Heart left ventricle (tissue), 16 donors: ENCODE measurements around the gene GREM2. TPM values are rescaled to one million over a fixed set of nuclear protein-coding genes. Genes with fewer than 3 reads are reported as not detected.

Experiments
- ATAC-seq, 4 donors: fragments of 200-7000 bp; cut with Tn5 transposase; one replicate each; pipeline ENCODE4 v1.9.1; 2020 to 2022; ENCODE audit warnings: moderate library complexity in 4 of 4, mild to moderate bottlenecking in 3 of 4, moderate number of reproducible peaks in 1 of 4
- DNase-seq, 5 donors: peaks; one replicate each; pipeline ENCODE4 v3.0.0-alpha.2; 2020
- H3K27ac ChIP-seq, 12 donors: fragments of 200-600 bp; sonication (generic) in 4 of 12; one replicate each; pipeline versions ENCODE4 v1.5.0 to v1.8.0; 2016 to 2022; ENCODE audit warnings: mild to moderate bottlenecking in 2 of 12
- H3K27me3 ChIP-seq, 9 donors: fragments of 200-600 bp; sonication (generic) in 2 of 9; one replicate each; pipeline versions ENCODE4 v1.5.1 to v1.8.0; 2016 to 2022; ENCODE audit warnings: mild to moderate bottlenecking in 3 of 9
- H3K36me3 ChIP-seq, 9 donors: fragments of 200-600 bp; sonication (generic) in 2 of 9; one replicate each; pipeline versions ENCODE4 v1.5.0 to v1.8.0; 2018 to 2022; ENCODE audit warnings: mild to moderate bottlenecking in 2 of 9
- H3K4me1 ChIP-seq, 12 donors: fragments of 200-600 bp; sonication (generic) in 4 of 12; one replicate each; pipeline versions ENCODE4 v1.5.0 to v1.8.0; 2016 to 2022; ENCODE audit warnings: mild to moderate bottlenecking in 3 of 12
- H3K4me3 ChIP-seq, 12 donors: fragments of 200-600 bp; sonication (generic) in 4 of 12; one replicate each; pipeline versions ENCODE4 v1.5.0 to v1.8.0; 2017 to 2022; ENCODE audit warnings: mild to moderate bottlenecking in 9 of 12, moderate library complexity in 4 of 12
- H3K9me3 ChIP-seq, 12 donors: fragments of 200-600 bp; sonication (generic) in 4 of 12; one replicate each; pipeline versions ENCODE4 v1.5.0 to v1.8.0; 2016 to 2022; ENCODE audit warnings: mild to moderate bottlenecking in 1 of 12
- POLR2A ChIP-seq, 2 donors: fragments of 450-650 bp; IDR thresholded peaks; one replicate each; pipeline ENCODE4 v1.6.1; 2017; ENCODE audit warnings: antibody characterized with exemption in 2 of 2, mild to moderate bottlenecking in 2 of 2, moderate library complexity in 2 of 2
- WGBS, 4 donors: extraction: QIAGEN DNeasy Blood & Tissue Kit in 2 of 4; methylation state at CpG; one replicate each; pipeline versions ENCODE4 v1.1.5 to v1.1.7; 2013 to 2018; 5-methylcytosine and 5-hydroxymethylcytosine counted together
- intact Hi-C, 10 donors: fragments of 100-400 bp; cut with DNase I; formaldehyde crosslinking; loops; one replicate each; pipeline versions ENCODE4 v1.11.1 to v1.14.2; 2022
- polyA plus RNA-seq, 2 donors: library from polyadenylated mRNA; stranded (reverse); fragments of 200-250 nt; gene quantifications; one replicate each; pipeline ENCODE4 v1.2.3, GENCODE V29; 2013
- total RNA-seq, 9 donors: library from RNA; depleted of rRNA in 2 of 9; stranded (reverse); fragments of >200 nt in 2 of 9; fragmentation: NEBNext Ultra II Directional in 3 of 9; extraction: Animal tissue kit (Norgen Biotek cat#: 25700) in 3 of 9; gene quantifications; one replicate each; pipeline versions ENCODE4 v1.1.0 to v1.2.4, GENCODE V29; 2016 to 2023
- TF ChIP-seq, protein P1 (sequence below), 12 donors: fragments of 200-600 bp; sonication (generic) in 4 of 12; IDR thresholded peaks; one replicate each; pipeline versions ENCODE4 v1.5.0 to v1.8.0; 2018 to 2022; ENCODE audit warnings: antibody characterized with exemption in 12 of 12, mild to moderate bottlenecking in 5 of 12
- donor health status: ischemic (EF 13 %, LVEDD 7.1; RV severe dilation, severe dysfunction).
- donor health status: healthy with polysubstance abuse.
- donor health status: DM: no; HTN: yes; CAD: no.
- donor health status: DM: no; HTN: no; CAD: no.
- donor health status: ischemic (EF 25% LVEDD 6.9; RV normal size, moderate dysfunction).
- donor health status: ischemic (EF 25% LVEDD 5.7; RV mildly dilated, moderate dysfunction).
- donor health status: healthy.
- donor health status: DM: yes; HTN: yes; CAD: no.
- donor health status: ischemic (EF 35%, LVEDD 5.7; RV mildly dilated, moderate dysfunction).
- donor health status: nonischemic (EF 11% LVEDD 7.7; RV severe dilation, severe dysfunction).
- donor health status: DM: yes; HTN: yes; CAD: no.
- donor health status: PGD.
- donor health status: ischemic (EF 29% LVEDD 5.4; RV normal size, mild dysfunction).
- donor health status: nonischemic (EF 23%, LVEDD 6.1; RV moderate dilation, normal function).

Gene GREM2
- total and polyA plus RNA-seq, 11 donors = 0.66 TPM; not detected in 10

DNA sequence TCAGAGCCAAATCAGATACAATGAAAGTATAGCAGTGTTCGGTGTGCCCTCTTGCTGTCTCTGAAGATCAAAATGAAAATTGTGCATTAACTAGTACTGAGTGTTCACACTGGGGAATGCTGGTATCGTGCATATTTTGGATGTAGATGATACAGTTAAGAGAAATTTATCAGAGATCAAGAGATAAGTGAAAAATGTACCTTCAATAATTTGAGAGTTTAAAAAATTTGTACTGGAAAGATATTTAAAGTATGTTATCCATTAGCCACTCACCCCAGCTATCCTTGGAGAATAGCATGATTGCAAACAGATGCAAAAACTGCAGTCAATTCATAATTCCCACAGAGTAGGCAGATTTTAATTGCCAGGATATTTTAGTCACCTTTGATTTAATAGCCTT is 56.4 kb downstream of the GREM2 start:
- H3K4me1 ChIP-seq = no peaks in the 10 kb centered on the region
- TF ChIP-seq, protein P1, sequence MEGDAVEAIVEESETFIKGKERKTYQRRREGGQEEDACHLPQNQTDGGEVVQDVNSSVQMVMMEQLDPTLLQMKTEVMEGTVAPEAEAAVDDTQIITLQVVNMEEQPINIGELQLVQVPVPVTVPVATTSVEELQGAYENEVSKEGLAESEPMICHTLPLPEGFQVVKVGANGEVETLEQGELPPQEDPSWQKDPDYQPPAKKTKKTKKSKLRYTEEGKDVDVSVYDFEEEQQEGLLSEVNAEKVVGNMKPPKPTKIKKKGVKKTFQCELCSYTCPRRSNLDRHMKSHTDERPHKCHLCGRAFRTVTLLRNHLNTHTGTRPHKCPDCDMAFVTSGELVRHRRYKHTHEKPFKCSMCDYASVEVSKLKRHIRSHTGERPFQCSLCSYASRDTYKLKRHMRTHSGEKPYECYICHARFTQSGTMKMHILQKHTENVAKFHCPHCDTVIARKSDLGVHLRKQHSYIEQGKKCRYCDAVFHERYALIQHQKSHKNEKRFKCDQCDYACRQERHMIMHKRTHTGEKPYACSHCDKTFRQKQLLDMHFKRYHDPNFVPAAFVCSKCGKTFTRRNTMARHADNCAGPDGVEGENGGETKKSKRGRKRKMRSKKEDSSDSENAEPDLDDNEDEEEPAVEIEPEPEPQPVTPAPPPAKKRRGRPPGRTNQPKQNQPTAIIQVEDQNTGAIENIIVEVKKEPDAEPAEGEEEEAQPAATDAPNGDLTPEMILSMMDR (IDR thresholded peaks at IDR 0.05) = no peak
- no peak for TF ChIP-seq POLR2A (IDR thresholded peaks at IDR 0.05)
- no peak for DNase-seq
- no peak overlapping the region for H3K4me3 ChIP-seq
- 81 to 90% (median 86%) methylated on average over 2 of the region's 2 CpGs for WGBS, 4 donors
- H3K9me3 ChIP-seq = no peaks in the 10 kb centered on the region
- no peak for ATAC-seq
- H3K27me3 ChIP-seq = no peaks in the 10 kb centered on the region
- no peak overlapping the region for H3K27ac ChIP-seq
- intact Hi-C loops = no loop called here
- H3K36me3 ChIP-seq = no peaks in the 10 kb centered on the region

DNA sequence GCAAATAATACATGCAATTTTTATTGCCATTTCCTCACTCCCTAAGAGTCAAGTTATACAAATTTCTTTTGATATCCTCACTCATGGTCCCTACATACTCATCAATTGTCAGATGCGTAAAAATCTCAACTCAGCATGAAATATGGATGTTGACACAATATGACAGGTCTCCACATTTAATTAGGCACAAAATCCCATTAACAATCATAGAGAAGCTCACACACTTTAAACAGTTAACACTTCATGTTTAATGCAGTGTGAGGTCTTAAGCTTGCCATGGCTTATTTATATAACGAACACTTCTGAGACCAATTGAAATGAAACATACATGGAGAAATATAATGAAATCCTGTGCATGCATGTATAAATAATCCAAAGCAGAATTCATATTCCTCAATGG is 58.6 kb downstream of the GREM2 start:
- H3K4me1 ChIP-seq = no peaks in the 10 kb centered on the region
- H3K4me3 ChIP-seq = no peak overlapping the region
- no peak overlapping the region for H3K27ac ChIP-seq
- H3K9me3 ChIP-seq = no peaks in the 10 kb centered on the region
- ATAC-seq (no peak), DNase-seq (no peak)
- 81 to 92% (median 86%) methylated on average over 2 of the region's 2 CpGs for WGBS, 4 donors
- H3K36me3 ChIP-seq = no peaks in the 10 kb centered on the region
- H3K27me3 ChIP-seq = no peaks in the 10 kb centered on the region
- TF ChIP-seq, protein P1 (IDR thresholded peaks at IDR 0.05) = no peak
- no peak for TF ChIP-seq POLR2A (IDR thresholded peaks at IDR 0.05)
- intact Hi-C loops = no loop called here

DNA sequence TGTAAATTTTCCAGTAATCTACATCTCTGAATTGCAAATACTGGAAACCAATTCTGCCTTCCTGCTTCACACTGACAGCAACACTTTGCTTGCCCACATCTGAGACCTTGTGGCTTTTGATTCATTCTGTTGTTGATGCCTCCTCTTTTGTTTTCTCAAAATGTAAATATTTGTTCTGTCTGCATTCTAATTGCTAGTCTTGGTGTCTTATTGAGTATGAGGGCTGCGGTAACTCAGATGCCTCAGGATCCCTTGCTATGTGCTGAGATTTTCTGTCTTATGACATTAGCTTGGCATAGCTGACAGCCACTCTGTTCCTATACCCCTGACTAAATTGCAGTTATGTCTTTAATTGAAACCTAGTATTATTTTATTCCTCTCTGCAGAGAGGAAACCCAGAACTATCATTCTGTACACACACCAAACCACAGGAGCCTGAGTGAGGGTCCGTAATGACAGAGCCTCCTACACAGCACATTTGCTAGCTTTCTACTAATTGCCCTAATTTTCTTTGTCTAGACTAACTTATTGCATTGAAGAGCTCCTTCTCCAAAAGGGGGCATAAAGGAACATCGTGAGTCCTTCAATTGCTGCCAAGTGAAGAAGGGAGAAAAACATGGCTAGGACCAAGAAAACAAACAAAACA is 72.1 kb downstream of the GREM2 start:
- no peak overlapping the region for H3K27ac ChIP-seq
- no peaks in the 10 kb centered on the region for H3K4me1 ChIP-seq
- intact Hi-C loops = no loop called here
- TF ChIP-seq POLR2A (IDR thresholded peaks at IDR 0.05) = no peak
- TF ChIP-seq, protein P1 (IDR thresholded peaks at IDR 0.05) = no peak
- WGBS, 4 donors = 43 to 47% (median 45%) methylated on average over 3 of the region's 3 CpGs
- no peaks in the 10 kb centered on the region for H3K36me3 ChIP-seq
- DNase-seq (no peak), ATAC-seq (no peak)
- no peak overlapping the region for H3K4me3 ChIP-seq
- H3K27me3 ChIP-seq = no peaks in the 10 kb centered on the region
- H3K9me3 ChIP-seq = peaks cover 0 to 4% (median 0%) of the 10 kb centered on the region in 12 donors

DNA sequence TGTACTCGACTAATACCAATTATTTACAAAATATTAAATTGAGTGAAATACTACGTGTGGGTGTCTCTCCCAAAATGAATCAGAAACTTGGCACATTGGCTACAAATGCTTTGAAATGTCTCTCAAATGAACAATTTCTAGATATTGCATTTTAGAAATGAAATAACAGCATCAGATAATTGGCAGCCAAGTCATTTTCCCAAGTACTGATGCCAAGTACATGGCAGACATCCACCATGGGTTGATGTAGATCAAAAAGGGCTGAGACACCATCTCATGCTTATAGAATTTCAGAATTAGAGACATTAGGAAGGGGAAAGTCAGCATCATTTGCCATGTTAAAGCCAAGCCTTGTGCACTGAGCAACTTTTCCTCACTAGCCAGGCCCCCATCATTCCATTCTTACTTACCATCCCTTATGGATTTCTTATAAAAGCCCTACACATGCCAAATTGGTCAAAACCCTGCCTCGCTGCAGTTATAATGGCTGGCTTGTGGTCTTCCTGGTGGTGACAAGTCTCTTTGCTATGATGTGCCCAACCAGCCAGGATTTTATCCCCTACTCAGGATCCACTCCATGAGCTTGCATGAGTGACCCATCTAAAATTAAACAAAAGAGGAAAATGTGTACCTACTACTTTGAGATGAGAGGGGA is 73.1 kb downstream of the GREM2 start:
- Histone ChIP-seq H3K27me3 (no peaks in the 10 kb centered on the region), H3K9me3 (peaks cover 0 to 3% (median 0%) of the 10 kb centered on the region in 12 donors), H3K27ac (no peak overlapping the region), H3K4me3 (no peak overlapping the region), H3K4me1 (no peaks in the 10 kb centered on the region), H3K36me3 (no peaks in the 10 kb centered on the region)
- ATAC-seq = no peak
- TF ChIP-seq, protein P1 (IDR thresholded peaks at IDR 0.05) = no peak
- TF ChIP-seq POLR2A (IDR thresholded peaks at IDR 0.05) = no peak
- no peak for DNase-seq
- 78 to 82% (median 80%) methylated on average over 3 of the region's 3 CpGs for WGBS, 4 donors
- intact Hi-C loops = no loop called here
